H9 (cell line): ENCODE data around the gene TLCD3A. TPM values are rescaled to one million over a fixed set of nuclear protein-coding genes. Genes with fewer than 3 reads are reported as not detected.

Experiments used
- DNase-seq: peaks from one replicate; pipeline ENCODE4 v3.0.0-alpha.2; 2017
- H2AFZ ChIP-seq: one replicate; pipeline ENCODE4 v1.6.1; 2013; ENCODE audit warnings: mild to moderate bottlenecking, low read length, control low read depth, moderate library complexity
- H2AK5ac ChIP-seq: 2 replicates; pipeline ENCODE4 v1.6.1; 2013; ENCODE audit warnings: low read length, control low read depth, mixed read lengths; ENCODE audit not compliant: insufficient read length
- H2BK120ac ChIP-seq: one replicate; pipeline ENCODE4 v1.6.1; 2013; ENCODE audit warnings: low read depth, mild to moderate bottlenecking, low read length, control low read depth, inconsistent platforms; ENCODE audit not compliant: poor library complexity, severe bottlenecking
- H2BK12ac ChIP-seq: 2 replicates; pipeline ENCODE4 v1.6.1; 2013; ENCODE audit warnings: low read length, control low read depth, mixed read lengths, low read depth; ENCODE audit not compliant: insufficient read length
- H2BK15ac ChIP-seq: 2 replicates; pipeline ENCODE4 v1.6.1; 2013; ENCODE audit warnings: low read depth, low read length, control low read depth
- H2BK20ac ChIP-seq: one replicate; pipeline ENCODE4 v1.6.1; 2013; ENCODE audit warnings: low read depth, mild to moderate bottlenecking, low read length, control low read depth, inconsistent platforms; ENCODE audit not compliant: poor library complexity, severe bottlenecking
- H2BK5ac ChIP-seq: 2 replicates; pipeline ENCODE4 v1.6.1; 2013; ENCODE audit warnings: low read length, control low read depth, mixed read lengths; ENCODE audit not compliant: insufficient read length
- H3K14ac ChIP-seq: 2 replicates; pipeline ENCODE4 v1.6.1; 2013; ENCODE audit warnings: low read length, control low read depth; ENCODE audit not compliant: insufficient read depth
- H3K18ac ChIP-seq: 2 replicates; pipeline ENCODE4 v1.6.1; 2013; ENCODE audit warnings: low read depth, mild to moderate bottlenecking, mixed read lengths, low read length, control low read depth; ENCODE audit not compliant: insufficient read length
- H3K23ac ChIP-seq: 2 replicates; pipeline ENCODE4 v1.6.1; 2013; ENCODE audit warnings: low read length, control low read depth, mixed read lengths, low read depth; ENCODE audit not compliant: insufficient read length
- H3K23me2 ChIP-seq: 2 replicates; pipeline ENCODE4 v1.6.1; 2013; ENCODE audit warnings: low read depth, mild to moderate bottlenecking, mixed read lengths, low read length, control low read depth; ENCODE audit not compliant: insufficient read length, poor library complexity, severe bottlenecking
- H3K27ac ChIP-seq: 2 replicates; pipeline ENCODE4 v1.5.1; 2013; ENCODE audit warnings: low read length, control low read depth, mixed read lengths, low read depth; ENCODE audit not compliant: insufficient read length
- H3K27me3 ChIP-seq: 2 replicates; pipeline ENCODE4 v1.6.1; 2013; ENCODE audit warnings: low read length, control low read depth, inconsistent platforms; ENCODE audit not compliant: insufficient read depth
- H3K4ac ChIP-seq: 2 replicates; pipeline ENCODE4 v1.6.1; 2013; ENCODE audit warnings: low read depth, mild to moderate bottlenecking, control low read depth, inconsistent platforms, low read length, moderate library complexity
- H3K4me1 ChIP-seq: 2 replicates; pipeline ENCODE4 v1.6.1; 2013; ENCODE audit warnings: low read length, control low read depth, inconsistent platforms; ENCODE audit not compliant: insufficient read depth
- H3K4me2 ChIP-seq: 2 replicates; pipeline ENCODE4 v1.6.1; 2013; ENCODE audit warnings: low read length, control low read depth, mixed read lengths; ENCODE audit not compliant: insufficient read length, insufficient read depth
- H3K56ac ChIP-seq: 2 replicates; pipeline ENCODE4 v1.6.1; 2013; ENCODE audit warnings: low read depth, mild to moderate bottlenecking, mixed read lengths, low read length, control low read depth; ENCODE audit not compliant: insufficient read length
- H3K79me1 ChIP-seq: 2 replicates; pipeline ENCODE4 v1.6.1; 2013; ENCODE audit warnings: low read depth, mild to moderate bottlenecking, moderate library complexity, low read length, control low read depth, inconsistent platforms; ENCODE audit not compliant: insufficient read depth, poor library complexity, severe bottlenecking
- H3K79me2 ChIP-seq: 2 replicates; pipeline ENCODE4 v1.6.1; 2013; ENCODE audit warnings: low read length, control low read depth, inconsistent platforms; ENCODE audit not compliant: insufficient read depth
- H3K9ac ChIP-seq: 2 replicates; pipeline ENCODE4 v1.6.1; 2013; ENCODE audit warnings: low read length, control low read depth, mixed read lengths; ENCODE audit not compliant: insufficient read length; ENCODE audit errors: extremely low read depth
- H3K9me3 ChIP-seq: one replicate; pipeline ENCODE4 v1.6.1; 2013; ENCODE audit warnings: low read depth, low read length, inconsistent platforms; ENCODE audit not compliant: control insufficient read depth
- H3T11ph ChIP-seq: one replicate; pipeline ENCODE4 v1.6.1; 2013; ENCODE audit warnings: mild to moderate bottlenecking, low read length, control low read depth, inconsistent platforms
- H4K20me1 ChIP-seq: one replicate; pipeline ENCODE4 v1.6.1; 2013; ENCODE audit not compliant: control insufficient read depth, insufficient read length, insufficient read depth
- H4K5ac ChIP-seq: 2 replicates; pipeline ENCODE4 v1.6.1; 2013; ENCODE audit warnings: low read depth, mild to moderate bottlenecking, mixed read lengths, low read length, control low read depth; ENCODE audit not compliant: insufficient read length
- H4K8ac ChIP-seq: replicated peaks from 2 replicates; pipeline ENCODE4 v1.6.1; 2013; ENCODE audit warnings: low read length, control low read depth, mixed read lengths, low read depth; ENCODE audit not compliant: insufficient read length
- H4K91ac ChIP-seq: 2 replicates; pipeline ENCODE4 v1.6.1; 2013; ENCODE audit warnings: low read depth, mild to moderate bottlenecking, moderate library complexity, mixed read lengths, low read length, control low read depth; ENCODE audit not compliant: insufficient read length
- H3K27ac Mint-ChIP-seq, 3 experiments: 2 replicates in 2 of 3; 3 replicates in 1 of 3; pipeline ENCODE4 v1.8.0; 2020 to 2021; ENCODE audit warnings: mixed read lengths in 3 of 3, mild to moderate bottlenecking in 1 of 3, moderate library complexity in 1 of 3
- H3K27me3 Mint-ChIP-seq: 2 replicates; pipeline ENCODE4 v1.8.0; 2021; ENCODE audit warnings: low read depth, mild to moderate bottlenecking, moderate library complexity, mixed read lengths
- H3K36me3 Mint-ChIP-seq, 3 experiments: 2 replicates in 2 of 3; 3 replicates in 1 of 3; pipeline ENCODE4 v1.8.0; 2020 to 2021; ENCODE audit warnings: low read depth in 3 of 3, mixed read lengths in 3 of 3; ENCODE audit not compliant: insufficient read depth in 1 of 3
- H3K4me1 Mint-ChIP-seq, 2 experiments: 2 replicates each; pipeline ENCODE4 v1.8.0; 2020; ENCODE audit warnings: mixed read lengths in 2 of 2
- H3K4me3 Mint-ChIP-seq, 2 experiments: 2 replicates in 1 of 2; 3 replicates in 1 of 2; pipeline ENCODE4 v1.8.0; 2020 to 2021; ENCODE audit warnings: mild to moderate bottlenecking in 2 of 2, mixed read lengths in 2 of 2, moderate library complexity in 1 of 2
- H3K9me3 Mint-ChIP-seq, 2 experiments: 2 replicates in 1 of 2; 3 replicates in 1 of 2; pipeline ENCODE4 v1.8.0; 2020; ENCODE audit warnings: mild to moderate bottlenecking in 2 of 2, mixed read lengths in 2 of 2, moderate library complexity in 1 of 2
- WGBS: extraction: QIAGEN DNeasy Blood & Tissue Kit; methylation state at CpG from one replicate; pipeline ENCODE4 v1.1.7; 2013; ENCODE audit warnings: missing lambda C conversion rate, low lambda C conversion rate, mixed read lengths; ENCODE audit not compliant: insufficient read length; ENCODE audit errors: extremely low coverage; 5-methylcytosine and 5-hydroxymethylcytosine counted together
- total RNA-seq: library from RNA; stranded (reverse); gene quantifications from 2 replicates; pipeline ENCODE4 v1.2.1, GENCODE V29; 2021
- TF ChIP-seq, protein P1 (sequence below): fragments of 200-600 bp; sonication (generic); conservative IDR thresholded peaks from 3 replicates; pipeline ENCODE4 v1.8.0; 2021; ENCODE audit warnings: antibody characterized with exemption, mild to moderate bottlenecking

The TLCD3A gene
- total RNA-seq, 1 experiment from 2014 or later: 29.6 TPM

GRCh38 chr17:745406-745805, 13.0 kb downstream of the TLCD3A start:
- WGBS: no CpG with 5 or more reads among the region's 11 CpGs
- H3K18ac ChIP-seq: no peak overlapping the region
- no peak overlapping the region for H3T11ph ChIP-seq
- no peak overlapping the region for H2BK12ac ChIP-seq
- no peaks in the 10 kb centered on the region for H3K4me1 ChIP-seq
- Mint-ChIP-seq H3K27ac (no peak overlapping the region; a peak in 1 of 7 replicates), H3K4me1 (peaks cover under 1 to 4% of the 10 kb centered on the region in 2 experiments), H3K4me3 (no peak overlapping the region), H3K36me3 (peaks cover 66 to 97% (median 95%) of the 10 kb centered on the region in 3 experiments), H3K27me3 (no peaks in the 10 kb centered on the region), H3K9me3 (peaks cover 15 to 21% of the 10 kb centered on the region in 2 experiments)
- H3K27me3 ChIP-seq: no peaks in the 10 kb centered on the region
- H2BK5ac ChIP-seq: no peak overlapping the region
- H3K23ac ChIP-seq: no peak overlapping the region
- H3K9me3 ChIP-seq: no peaks in the 10 kb centered on the region
- no peak overlapping the region for H3K56ac ChIP-seq
- H3K14ac ChIP-seq: no peak overlapping the region
- no peak overlapping the region for H2BK20ac ChIP-seq
- peaks cover 2% of the 10 kb centered on the region; the same call in 1 of the 2 replicates for H3K79me2 ChIP-seq
- DNase-seq: no peak
- TF ChIP-seq, protein P1, sequence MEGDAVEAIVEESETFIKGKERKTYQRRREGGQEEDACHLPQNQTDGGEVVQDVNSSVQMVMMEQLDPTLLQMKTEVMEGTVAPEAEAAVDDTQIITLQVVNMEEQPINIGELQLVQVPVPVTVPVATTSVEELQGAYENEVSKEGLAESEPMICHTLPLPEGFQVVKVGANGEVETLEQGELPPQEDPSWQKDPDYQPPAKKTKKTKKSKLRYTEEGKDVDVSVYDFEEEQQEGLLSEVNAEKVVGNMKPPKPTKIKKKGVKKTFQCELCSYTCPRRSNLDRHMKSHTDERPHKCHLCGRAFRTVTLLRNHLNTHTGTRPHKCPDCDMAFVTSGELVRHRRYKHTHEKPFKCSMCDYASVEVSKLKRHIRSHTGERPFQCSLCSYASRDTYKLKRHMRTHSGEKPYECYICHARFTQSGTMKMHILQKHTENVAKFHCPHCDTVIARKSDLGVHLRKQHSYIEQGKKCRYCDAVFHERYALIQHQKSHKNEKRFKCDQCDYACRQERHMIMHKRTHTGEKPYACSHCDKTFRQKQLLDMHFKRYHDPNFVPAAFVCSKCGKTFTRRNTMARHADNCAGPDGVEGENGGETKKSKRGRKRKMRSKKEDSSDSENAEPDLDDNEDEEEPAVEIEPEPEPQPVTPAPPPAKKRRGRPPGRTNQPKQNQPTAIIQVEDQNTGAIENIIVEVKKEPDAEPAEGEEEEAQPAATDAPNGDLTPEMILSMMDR: no peak
- no peak overlapping the region for H3K4ac ChIP-seq
- no peaks in the 10 kb centered on the region for H3K23me2 ChIP-seq
- H3K79me1 ChIP-seq: peaks cover 2% of the 10 kb centered on the region
- no peak overlapping the region for H3K9ac ChIP-seq
- H4K8ac ChIP-seq: no peak overlapping the region
- H2AFZ ChIP-seq: no peak overlapping the region
- H3K27ac ChIP-seq: no peak overlapping the region
- no peak overlapping the region for H4K5ac ChIP-seq
- H4K20me1 ChIP-seq: peaks cover 6% of the 10 kb centered on the region
- no peak overlapping the region for H2BK15ac ChIP-seq
- H2BK120ac ChIP-seq: no peak overlapping the region
- H4K91ac ChIP-seq: no peak overlapping the region
- no peak overlapping the region for H3K4me2 ChIP-seq
- no peak overlapping the region for H2AK5ac ChIP-seq
